Nephron progenitor cell (in vitro differentiated cells): ENCODE measurements around the gene ZNF396.

ENCODE experiments used
- DNase-seq: peaks from one replicate; pipeline ENCODE4 v3.0.0; 2021
- H3K27ac Mint-ChIP-seq: 2 replicates; pipeline ENCODE4 v1.8.0; 2021; ENCODE audit warnings: mild to moderate bottlenecking, moderate library complexity, mixed read lengths
- H3K27me3 Mint-ChIP-seq: 2 replicates; pipeline ENCODE4 v1.8.0; 2021; ENCODE audit warnings: mild to moderate bottlenecking, low read depth, mixed read lengths; ENCODE audit not compliant: poor library complexity
- H3K36me3 Mint-ChIP-seq: 2 replicates; pipeline ENCODE4 v1.8.0; 2021; ENCODE audit warnings: low read depth, mixed read lengths
- H3K4me1 Mint-ChIP-seq: 2 replicates; pipeline ENCODE4 v1.8.0; 2021; ENCODE audit warnings: mixed read lengths
- H3K4me3 Mint-ChIP-seq: 2 replicates; pipeline ENCODE4 v1.8.0; 2021; ENCODE audit warnings: mild to moderate bottlenecking, moderate library complexity, mixed read lengths
- H3K9me3 Mint-ChIP-seq: 2 replicates; pipeline ENCODE4 v1.8.0; 2021; ENCODE audit warnings: mild to moderate bottlenecking, moderate library complexity, mixed read lengths
- TF ChIP-seq, protein P1 (sequence below): fragments of 200-600 bp; sonication (generic); IDR thresholded peaks from 2 replicates; pipeline ENCODE4 v1.5.0; 2021; ENCODE audit warnings: antibody characterized with exemption

The ZNF396 gene

DNA sequence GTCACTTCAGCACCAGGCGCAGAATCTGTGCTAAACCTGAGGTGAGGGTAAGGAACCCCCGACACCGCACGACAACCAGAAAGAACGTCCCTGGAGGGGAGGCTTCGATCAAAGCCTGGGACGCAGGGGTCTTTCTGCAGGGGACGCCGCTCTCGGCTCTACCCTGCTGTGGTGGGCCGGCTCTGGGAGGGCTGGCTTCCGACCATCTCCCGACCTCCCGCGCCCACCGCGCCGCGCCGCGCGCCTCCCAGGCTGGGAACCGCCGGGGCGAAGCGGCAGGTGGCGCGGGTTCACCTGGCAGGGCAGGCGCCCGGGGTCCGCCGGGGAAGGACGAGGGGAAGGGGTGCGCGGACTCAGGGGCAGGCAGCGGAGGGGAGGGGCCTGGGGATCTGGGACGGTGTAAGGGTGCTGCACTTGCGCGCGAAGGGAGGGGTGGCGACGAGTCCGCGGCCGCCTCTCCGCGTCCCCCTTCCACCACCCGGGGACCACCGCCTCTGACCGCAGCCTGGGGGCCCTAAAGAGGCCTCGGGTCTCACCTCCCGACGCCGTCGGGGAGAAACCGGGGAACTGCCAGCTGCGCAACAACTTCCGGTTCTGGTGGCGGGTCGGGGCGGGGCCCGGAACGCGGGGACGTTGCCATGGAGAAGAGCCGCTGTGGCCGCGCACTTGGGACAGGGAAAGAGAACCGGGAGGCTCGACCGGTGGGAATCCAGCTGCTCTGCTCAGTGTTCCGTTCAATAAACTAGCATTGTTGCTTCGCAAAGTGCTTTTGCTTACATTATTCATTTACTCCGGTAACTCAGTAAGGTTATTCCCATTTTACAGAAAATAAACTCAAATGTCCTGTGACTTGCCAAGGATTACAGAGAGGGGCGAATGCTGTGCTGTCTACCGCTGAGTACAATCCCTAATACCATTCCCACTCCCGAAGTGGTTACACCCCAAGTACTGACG, at the start of gene ZNF396:
Gene ZNF396, minus strand, starts transcription at position 596 of the 954 bp plus-strand sequence. CDS start 3,045 bp downstream, outside the sequence.
- peaks cover 6% of the 10 kb centered on the region for H3K9me3 Mint-ChIP-seq
- TF ChIP-seq, protein P1, sequence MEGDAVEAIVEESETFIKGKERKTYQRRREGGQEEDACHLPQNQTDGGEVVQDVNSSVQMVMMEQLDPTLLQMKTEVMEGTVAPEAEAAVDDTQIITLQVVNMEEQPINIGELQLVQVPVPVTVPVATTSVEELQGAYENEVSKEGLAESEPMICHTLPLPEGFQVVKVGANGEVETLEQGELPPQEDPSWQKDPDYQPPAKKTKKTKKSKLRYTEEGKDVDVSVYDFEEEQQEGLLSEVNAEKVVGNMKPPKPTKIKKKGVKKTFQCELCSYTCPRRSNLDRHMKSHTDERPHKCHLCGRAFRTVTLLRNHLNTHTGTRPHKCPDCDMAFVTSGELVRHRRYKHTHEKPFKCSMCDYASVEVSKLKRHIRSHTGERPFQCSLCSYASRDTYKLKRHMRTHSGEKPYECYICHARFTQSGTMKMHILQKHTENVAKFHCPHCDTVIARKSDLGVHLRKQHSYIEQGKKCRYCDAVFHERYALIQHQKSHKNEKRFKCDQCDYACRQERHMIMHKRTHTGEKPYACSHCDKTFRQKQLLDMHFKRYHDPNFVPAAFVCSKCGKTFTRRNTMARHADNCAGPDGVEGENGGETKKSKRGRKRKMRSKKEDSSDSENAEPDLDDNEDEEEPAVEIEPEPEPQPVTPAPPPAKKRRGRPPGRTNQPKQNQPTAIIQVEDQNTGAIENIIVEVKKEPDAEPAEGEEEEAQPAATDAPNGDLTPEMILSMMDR = no peak
- no peaks in the 10 kb centered on the region for H3K36me3 Mint-ChIP-seq
- DNase-seq = peak; percentile 80
- peaks cover 5% of the 10 kb centered on the region for H3K4me1 Mint-ChIP-seq
- H3K4me3 Mint-ChIP-seq = peak within 1 kb of the TSS; percentile 87
- H3K27ac Mint-ChIP-seq = no peak within 1 kb of the TSS
- H3K27me3 Mint-ChIP-seq = peaks cover 35% of the 10 kb centered on the region

DNA sequence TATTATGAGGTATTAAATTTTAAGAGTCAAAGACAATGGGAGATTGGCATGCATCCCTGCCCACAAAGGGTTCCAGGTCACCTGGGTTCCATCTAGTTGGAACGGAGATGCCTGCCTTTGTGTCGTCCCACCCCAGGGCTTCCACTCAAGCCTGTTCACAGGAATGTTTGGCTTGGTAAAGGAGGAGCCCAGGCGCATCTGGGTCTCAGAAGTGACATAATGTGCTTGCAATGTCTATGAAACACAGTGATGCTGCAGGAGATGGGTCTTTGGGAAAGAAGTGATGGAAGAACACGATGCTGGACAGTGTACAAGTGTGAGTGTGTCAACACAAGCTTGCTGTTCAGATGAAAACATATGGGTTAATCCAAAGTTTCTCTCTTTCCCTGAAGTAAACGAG, 49.6 kb upstream of the ZNF396 start:
- Mint-ChIP-seq H3K9me3 (no peaks in the 10 kb centered on the region), H3K27ac (no peak overlapping the region), H3K27me3 (peaks cover 3% of the 10 kb centered on the region), H3K4me3 (no peak overlapping the region), H3K4me1 (no peaks in the 10 kb centered on the region), H3K36me3 (no peaks in the 10 kb centered on the region)
- no peak for DNase-seq
- TF ChIP-seq, protein P1 = no peak

DNA sequence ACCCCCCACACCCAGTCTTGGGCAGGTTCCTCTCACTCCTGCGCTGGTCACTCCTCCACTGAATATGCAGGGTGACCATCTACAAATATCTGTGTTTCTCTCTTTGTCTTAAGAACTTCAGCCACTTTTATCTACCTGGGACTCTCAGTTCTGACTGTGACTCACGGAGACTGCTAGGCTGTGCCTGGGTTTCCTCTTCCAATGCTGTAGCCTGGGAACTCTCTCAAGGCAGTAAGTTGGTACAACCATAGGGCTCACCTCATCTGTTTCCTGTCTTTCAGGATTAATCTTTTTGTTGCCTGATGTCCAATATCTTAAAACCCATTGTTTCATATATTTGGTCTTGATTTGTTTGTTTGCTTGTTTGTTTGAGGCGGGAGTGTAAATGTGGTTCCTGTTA, 47.2 kb upstream of the ZNF396 start:
- no peaks in the 10 kb centered on the region for H3K4me1 Mint-ChIP-seq
- TF ChIP-seq, protein P1 = no peak
- no peaks in the 10 kb centered on the region for H3K9me3 Mint-ChIP-seq
- DNase-seq = no peak
- no peaks in the 10 kb centered on the region for H3K36me3 Mint-ChIP-seq
- H3K4me3 Mint-ChIP-seq = no peak overlapping the region
- H3K27me3 Mint-ChIP-seq = peaks cover 4% of the 10 kb centered on the region
- no peak overlapping the region for H3K27ac Mint-ChIP-seq

DNA sequence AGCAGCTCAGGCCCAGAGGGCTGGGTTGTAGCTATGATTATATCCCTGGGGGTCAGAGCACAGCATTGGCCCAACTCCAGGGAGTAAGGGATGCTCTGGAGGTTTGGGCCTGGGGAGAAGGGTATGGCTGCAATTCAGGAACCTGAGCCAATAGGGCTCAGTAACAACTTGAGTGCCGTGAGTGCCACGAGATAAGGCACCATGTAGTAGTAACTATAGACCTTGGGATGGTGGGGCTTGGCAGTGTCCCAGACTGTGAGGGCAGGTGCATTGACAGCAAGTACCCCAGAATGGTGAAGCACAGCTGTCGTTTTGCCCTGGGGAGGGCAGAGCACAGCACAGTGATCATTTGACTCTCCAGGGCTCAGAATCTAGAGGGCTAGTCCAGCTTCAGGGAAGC, 45.1 kb upstream of the ZNF396 start:
- Mint-ChIP-seq H3K4me1 (no peaks in the 10 kb centered on the region), H3K27ac (no peak overlapping the region), H3K27me3 (peaks cover 4% of the 10 kb centered on the region), H3K9me3 (peaks cover 17% of the 10 kb centered on the region), H3K36me3 (peaks cover 3% of the 10 kb centered on the region), H3K4me3 (no peak overlapping the region)
- no peak for DNase-seq
- TF ChIP-seq, protein P1 = no peak

DNA sequence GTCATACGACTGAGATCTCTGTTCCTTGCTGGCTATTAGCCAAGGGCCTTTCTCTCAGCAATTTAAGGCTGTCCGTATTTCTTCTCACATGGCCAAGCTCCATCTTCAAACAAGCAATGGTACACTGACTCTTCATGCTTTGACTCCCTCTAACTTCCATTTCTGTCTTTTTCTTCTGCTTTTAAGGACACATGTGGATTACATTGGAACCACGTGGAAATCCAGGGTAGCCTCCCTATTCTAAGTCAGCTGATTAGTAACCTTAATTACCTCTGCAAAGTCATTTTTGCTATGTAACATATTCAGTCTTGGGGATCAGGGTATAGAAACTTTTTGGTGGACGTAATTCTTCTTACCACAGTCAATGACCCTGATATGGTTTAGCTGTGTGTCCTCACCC, 41.5 kb upstream of the ZNF396 start:
- H3K9me3 Mint-ChIP-seq = peaks cover 26% of the 10 kb centered on the region
- TF ChIP-seq, protein P1 = no peak
- peaks cover 5% of the 10 kb centered on the region for H3K36me3 Mint-ChIP-seq
- no peak for DNase-seq
- H3K4me3 Mint-ChIP-seq = no peak overlapping the region
- H3K4me1 Mint-ChIP-seq = peaks cover 6% of the 10 kb centered on the region
- H3K27ac Mint-ChIP-seq = no peak overlapping the region
- H3K27me3 Mint-ChIP-seq = peaks cover 7% of the 10 kb centered on the region

DNA sequence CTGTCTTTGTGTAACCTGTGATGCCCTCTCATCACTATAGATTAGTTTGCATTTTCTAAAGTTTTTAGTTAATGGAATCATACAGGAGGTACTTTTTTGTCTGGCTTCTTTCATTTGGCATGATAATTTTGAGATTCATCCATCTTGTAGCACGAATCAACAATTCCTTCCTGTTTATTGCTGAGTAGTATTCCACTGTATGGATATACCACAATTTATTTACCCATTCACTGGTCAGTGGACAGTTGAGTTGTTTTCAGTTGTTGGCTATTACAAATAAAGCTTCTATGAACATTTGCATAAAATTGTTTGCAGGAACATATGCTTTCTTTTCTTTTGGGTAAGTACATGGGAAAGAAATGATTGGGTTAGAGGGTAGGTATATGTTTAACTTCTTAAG, 40.1 kb upstream of the ZNF396 start:
- peaks cover 5% of the 10 kb centered on the region for H3K36me3 Mint-ChIP-seq
- H3K9me3 Mint-ChIP-seq = peaks cover 26% of the 10 kb centered on the region
- TF ChIP-seq, protein P1 = no peak
- no peak overlapping the region for H3K4me3 Mint-ChIP-seq
- H3K4me1 Mint-ChIP-seq = peaks cover 17% of the 10 kb centered on the region
- peaks cover 7% of the 10 kb centered on the region for H3K27me3 Mint-ChIP-seq
- no peak for DNase-seq
- H3K27ac Mint-ChIP-seq = no peak overlapping the region
